Astrocyte of the cerebellum (primary cell): ENCODE data around the gene SYT7.

Source experiments
- DNase-seq: peaks from one replicate; pipeline ENCODE4 v3.0.0-alpha.2; 2011; ENCODE audit warnings: low read depth
- H3K4me3 ChIP-seq: 2 replicates; pipeline ENCODE4 v1.5.1; 2011; ENCODE audit warnings: mild to moderate bottlenecking, low read depth, low read length, moderate library complexity
- in situ Hi-C: cut with HindIII; loops from 2 replicates; pipeline ENCODE4 v1.10.0; 2017; ENCODE audit warnings: low sequenced_read_pairs
- TF ChIP-seq, protein P1 (sequence below): IDR thresholded peaks from 2 replicates; pipeline ENCODE4 v1.5.1; 2012; ENCODE audit warnings: low read length, low read depth, moderate library complexity, mild to moderate bottlenecking; ENCODE audit errors: missing control alignments

The SYT7 gene, protein sequence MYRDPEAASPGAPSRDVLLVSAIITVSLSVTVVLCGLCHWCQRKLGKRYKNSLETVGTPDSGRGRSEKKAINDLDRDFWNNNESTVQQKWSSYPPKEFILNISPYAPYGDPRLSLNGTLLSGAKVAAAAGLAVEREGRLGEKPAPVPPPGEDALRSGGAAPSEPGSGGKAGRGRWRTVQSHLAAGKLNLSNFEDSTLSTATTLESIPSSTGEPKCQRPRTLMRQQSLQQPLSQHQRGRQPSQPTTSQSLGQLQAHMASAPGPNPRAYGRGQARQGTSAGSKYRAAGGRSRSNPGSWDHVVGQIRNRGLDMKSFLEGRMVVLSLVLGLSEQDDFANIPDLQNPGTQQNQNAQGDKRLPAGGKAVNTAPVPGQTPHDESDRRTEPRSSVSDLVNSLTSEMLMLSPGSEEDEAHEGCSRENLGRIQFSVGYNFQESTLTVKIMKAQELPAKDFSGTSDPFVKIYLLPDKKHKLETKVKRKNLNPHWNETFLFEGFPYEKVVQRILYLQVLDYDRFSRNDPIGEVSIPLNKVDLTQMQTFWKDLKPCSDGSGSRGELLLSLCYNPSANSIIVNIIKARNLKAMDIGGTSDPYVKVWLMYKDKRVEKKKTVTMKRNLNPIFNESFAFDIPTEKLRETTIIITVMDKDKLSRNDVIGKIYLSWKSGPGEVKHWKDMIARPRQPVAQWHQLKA

DNA sequence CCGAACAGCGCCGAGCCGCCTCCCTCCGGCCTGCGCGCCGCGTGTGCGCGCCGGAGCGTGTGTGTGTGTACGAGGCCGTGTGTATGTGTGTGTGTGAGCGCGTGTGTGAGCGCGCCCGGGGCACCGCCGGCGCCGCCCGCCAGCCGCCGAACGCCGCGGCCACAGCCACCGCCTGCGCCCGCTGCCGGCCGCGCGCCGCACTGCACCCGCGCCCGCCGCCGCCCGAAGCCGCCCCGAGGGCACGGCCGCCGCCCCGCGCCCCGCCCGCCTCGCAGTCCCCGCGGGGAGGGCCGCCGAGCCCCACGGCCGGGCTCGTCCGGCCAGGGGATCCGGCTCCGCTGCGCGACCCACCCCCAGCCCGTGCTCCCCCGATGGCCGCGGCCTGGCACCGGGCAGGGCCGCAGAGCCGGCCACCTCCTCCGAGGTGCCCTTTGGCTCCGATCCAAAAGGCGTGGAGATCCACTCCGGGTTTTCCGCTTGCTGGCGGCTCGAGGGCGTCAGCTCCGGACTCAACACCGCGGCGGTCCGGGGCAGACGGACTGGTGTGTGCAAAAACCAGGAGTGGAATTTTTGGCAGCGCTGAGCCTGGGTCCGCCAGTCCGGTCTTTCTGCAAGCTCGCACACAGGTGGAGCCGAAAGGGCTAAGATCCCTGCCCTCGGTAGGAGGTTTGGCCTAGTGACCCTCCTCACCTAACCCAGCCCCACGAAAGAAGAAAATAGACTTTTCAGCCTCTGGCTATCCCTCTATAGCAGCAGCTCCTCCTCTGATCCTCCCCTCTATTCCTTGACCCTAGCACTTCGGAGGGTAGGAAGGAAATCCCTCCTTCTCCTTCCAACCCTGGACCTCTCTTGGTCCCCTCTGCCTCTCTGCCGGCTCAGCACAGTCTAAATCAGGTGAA is at the start of gene SYT7:
Gene SYT7, minus strand, starts transcription at position 47 of the 899 bp plus-strand sequence. CDS start 256 bp downstream, outside the sequence.
- TF ChIP-seq, protein P1, sequence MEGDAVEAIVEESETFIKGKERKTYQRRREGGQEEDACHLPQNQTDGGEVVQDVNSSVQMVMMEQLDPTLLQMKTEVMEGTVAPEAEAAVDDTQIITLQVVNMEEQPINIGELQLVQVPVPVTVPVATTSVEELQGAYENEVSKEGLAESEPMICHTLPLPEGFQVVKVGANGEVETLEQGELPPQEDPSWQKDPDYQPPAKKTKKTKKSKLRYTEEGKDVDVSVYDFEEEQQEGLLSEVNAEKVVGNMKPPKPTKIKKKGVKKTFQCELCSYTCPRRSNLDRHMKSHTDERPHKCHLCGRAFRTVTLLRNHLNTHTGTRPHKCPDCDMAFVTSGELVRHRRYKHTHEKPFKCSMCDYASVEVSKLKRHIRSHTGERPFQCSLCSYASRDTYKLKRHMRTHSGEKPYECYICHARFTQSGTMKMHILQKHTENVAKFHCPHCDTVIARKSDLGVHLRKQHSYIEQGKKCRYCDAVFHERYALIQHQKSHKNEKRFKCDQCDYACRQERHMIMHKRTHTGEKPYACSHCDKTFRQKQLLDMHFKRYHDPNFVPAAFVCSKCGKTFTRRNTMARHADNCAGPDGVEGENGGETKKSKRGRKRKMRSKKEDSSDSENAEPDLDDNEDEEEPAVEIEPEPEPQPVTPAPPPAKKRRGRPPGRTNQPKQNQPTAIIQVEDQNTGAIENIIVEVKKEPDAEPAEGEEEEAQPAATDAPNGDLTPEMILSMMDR: no peak
- in situ Hi-C loops: no loop called here
- H3K4me3 ChIP-seq: peak within 1 kb of the TSS; percentile 27
- DNase-seq: peak; percentile 95

DNA sequence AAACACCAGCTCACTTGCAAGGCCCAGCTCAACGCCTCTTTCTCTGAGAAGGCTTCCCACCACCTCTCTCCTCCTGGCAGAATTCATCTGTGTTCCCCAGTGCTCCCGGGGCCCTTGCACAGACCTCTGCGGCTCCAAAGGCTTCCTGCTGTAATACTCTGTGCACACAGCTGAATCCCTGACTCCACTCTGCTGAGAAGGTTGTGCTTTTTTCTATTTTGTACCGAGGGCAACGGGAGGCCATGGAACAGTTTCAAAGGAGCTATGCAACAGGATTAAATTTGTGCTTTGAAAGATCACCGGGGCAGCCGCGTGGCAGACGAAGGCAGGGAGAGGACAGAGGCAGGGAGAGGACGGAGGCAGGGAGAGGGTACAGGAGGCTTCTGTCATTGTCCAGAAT is 49.2 kb upstream of the SYT7 start:
- H3K4me3 ChIP-seq: no peak overlapping the region
- DNase-seq: no peak
- TF ChIP-seq, protein P1: no peak
- in situ Hi-C loops: no loop called here

DNA sequence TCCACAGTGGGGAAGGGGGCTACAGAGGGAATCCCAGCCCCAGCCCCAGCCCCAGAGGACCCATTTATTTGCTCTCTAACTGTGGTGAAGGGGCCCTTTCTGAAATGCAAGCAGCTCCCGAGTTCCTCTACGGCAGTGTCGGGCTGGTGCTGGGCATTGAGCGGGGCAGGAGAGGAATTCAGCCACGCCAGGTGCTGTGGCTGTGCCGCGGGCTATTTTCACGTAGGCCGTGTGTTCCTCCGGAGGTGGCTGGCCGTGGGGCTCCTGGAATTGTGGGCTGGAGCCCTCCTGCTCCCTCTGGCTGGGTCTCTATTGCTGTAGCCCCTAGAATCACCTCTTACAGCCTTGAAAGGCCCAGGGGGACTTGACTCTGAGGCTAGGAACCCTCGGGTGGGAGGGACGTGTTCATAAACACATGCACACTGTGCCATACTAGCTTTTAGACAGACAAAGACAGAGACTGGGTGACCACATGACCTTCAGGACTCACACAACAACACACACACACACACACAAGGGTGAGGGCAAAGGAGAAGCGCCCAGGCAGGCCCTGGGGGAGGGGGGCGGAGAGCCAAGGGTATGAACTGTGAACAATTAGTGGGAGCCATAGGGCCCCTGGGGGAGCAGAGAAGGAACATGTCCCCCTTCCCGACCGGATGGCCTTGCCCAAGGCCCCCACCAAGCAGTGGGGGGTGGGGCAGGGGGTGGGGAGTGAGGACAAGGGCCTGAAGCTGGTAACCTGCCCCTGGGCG is 48.4 kb upstream of the SYT7 start:
- no peak overlapping the region for H3K4me3 ChIP-seq

DNA sequence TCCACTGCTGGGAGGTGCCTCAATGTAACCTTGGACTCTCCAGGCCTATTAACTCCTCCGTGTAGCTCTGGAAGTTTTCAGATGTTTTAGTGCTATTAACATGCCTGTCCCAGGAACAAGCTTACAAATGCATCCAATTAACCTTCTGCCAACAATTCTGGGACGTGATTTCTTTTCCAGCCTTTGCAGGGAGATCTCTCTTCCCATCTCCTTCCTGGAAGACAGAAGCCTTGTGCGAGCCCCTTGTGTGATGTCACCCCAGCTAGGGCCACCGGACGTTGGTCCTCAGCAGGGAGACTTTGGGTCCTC is 47.7 kb upstream of the SYT7 start:
- no peak overlapping the region for H3K4me3 ChIP-seq
- DNase-seq: no peak
- in situ Hi-C loops: no loop called here
- TF ChIP-seq, protein P1: no peak

More for the DNA sequence above, 48.4 kb upstream of the SYT7 start:
- TF ChIP-seq, protein P1: no peak
- in situ Hi-C loops: no loop called here
- no peak for DNase-seq

DNA sequence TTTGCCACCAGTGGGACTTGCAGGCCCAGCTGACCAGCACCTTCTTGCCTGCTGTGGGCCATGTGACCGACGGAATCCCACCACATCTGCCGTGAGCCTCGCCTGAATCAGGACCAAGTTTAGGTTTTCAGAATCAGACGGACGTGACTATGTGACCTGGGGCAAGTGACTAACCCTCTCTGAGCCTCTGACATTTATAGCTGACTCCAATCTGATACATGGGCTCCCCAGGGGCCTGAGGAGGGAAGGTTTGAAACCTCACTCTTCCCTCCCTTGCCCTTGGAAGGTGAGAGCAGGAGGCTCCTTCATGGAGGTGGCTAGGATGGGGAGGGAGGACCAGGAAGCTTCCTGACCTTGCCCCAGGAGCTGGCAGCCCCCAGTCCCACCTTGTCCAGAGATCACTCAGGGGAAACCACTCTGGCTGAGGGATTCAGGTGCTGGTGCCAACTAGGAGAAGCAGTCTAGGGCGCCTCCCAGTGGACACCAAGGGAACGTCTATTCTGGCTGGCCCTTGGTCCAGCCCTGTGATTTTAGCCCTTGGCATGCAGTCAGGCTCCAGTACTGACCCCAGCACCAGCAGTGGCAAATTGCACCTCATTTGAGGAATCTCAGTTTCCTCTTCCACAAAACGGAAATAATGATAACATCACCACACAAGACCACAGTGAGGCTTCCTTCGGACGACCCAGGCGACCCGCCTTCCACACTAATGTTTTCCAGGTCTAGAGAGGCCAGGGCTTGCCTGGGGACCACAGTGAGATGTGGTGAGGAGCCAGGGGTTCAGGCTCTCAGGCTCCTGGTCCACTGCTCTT is 47.2 kb upstream of the SYT7 start:
- in situ Hi-C loops: no loop called here
- TF ChIP-seq, protein P1: peak; percentile 88
- peak; percentile 36 for DNase-seq
- H3K4me3 ChIP-seq: no peak overlapping the region
